NCI-H1417 treated with DMSO at 0.1 percent for 48 hours (cell line): ENCODE results near the gene MYH7.
"Not testable (repeated sequence)": the region's sequence is repeated elsewhere in the genome, so short reads cannot be mapped to it uniquely, and the experiment has no call there.

Experiments used
- DNase-seq: peaks from one replicate; lab custom pipeline; 2025; lab: John Stamatoyannopoulos, UW

MYH7 gene

GRCh38 chr14:23386266-23386657 lies 49.2 kb downstream of the MYH7 start:
- DNase-seq: not testable (repeated sequence)

DNA sequence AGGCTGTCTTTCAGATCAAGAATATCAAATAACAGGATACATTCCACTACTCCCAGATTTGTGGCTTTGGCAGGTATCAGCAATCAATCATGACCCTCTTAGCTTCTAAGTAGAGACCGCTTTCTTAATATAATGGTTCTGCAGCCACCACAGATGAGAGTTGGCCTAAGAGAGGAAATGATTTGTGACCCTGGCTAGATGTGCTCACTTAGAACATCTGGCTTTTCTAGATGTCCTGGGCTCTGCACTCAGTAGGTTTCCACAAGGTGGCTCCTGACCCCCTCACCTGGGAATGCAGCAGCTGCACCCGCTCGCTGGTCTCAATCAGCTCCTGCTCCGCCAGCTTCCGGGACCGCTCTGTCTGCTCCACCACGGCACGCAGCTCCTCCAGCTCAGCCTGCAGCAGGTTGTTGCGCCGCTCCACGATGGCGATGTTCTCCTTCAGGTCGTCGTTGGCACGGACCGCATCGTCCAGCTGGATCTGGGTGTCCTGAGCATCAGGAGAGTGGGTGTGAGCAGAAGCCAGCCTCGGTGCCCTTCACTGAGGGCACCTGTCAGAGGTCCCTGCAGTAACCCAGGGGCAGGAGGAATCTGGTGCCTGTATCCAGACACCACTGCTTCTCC lies 49.7 kb downstream of the MYH7 start:
- DNase-seq: no peak

DNA sequence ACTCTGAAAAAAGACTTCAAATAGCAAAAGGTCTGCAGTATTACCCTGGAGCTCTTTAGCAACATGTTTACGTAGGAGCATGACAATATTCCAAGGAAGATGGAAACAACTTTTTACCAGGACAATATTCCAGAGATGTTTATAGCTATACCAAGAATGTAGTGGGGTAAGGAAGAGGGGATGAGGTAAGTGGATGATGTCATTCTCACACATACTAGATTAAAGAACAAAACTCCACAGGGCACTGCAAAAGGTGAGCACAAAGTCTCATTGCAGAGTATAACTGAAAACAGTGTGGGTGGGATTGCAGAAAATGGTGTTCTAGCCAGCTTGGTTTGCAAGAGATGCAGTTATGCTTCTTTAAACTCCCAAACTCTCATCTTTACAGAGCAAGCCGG lies 50.2 kb downstream of the MYH7 start:
- DNase-seq: no peak

DNA sequence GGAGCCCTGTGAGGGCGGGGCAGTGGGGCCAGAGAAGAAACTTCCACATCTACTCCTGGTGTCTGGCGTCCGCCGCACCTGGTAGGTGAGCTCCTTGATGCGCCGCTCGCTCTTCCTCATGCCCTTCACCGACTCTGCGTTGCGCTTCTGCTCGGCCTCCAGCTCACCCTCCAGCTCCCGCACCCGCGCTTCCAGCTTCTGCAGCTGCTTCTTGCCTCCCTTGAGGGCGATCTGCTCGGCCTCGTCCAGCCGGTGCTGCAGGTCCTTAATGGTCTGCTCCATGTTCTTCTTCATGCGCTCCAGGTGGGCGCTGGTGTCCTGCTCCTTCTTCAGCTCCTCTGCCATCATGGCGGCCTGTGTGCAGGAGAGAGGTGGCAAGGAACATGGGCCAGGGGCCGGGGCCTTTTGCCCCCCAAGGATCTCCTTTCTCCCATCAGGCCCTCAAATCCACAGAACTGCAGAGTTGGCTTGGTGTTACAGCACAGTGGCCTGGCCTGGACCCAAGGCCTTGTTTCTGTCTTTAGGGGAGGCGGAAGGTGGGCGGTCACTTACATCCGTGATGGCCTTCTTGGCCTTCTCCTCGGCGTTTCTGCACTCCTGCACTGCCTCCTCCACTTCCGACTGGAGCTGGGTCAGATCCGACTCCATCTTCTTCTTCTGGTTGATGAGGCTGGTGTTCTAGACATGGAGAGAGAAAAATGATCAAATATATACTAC lies 50.9 kb downstream of the MYH7 start:
- DNase-seq: no peak

- DNase-seq: no peak
Observed at GRCh38 chr14:23382731-23383440, 52.6 kb downstream of the MYH7 start.

GRCh38 chr14:23382276-23382675 lies 53.2 kb downstream of the MYH7 start:
- no peak for DNase-seq

- DNase-seq: no peak
Observed at GRCh38 chr14:23381871-23382270, 53.6 kb downstream of the MYH7 start.

DNA sequence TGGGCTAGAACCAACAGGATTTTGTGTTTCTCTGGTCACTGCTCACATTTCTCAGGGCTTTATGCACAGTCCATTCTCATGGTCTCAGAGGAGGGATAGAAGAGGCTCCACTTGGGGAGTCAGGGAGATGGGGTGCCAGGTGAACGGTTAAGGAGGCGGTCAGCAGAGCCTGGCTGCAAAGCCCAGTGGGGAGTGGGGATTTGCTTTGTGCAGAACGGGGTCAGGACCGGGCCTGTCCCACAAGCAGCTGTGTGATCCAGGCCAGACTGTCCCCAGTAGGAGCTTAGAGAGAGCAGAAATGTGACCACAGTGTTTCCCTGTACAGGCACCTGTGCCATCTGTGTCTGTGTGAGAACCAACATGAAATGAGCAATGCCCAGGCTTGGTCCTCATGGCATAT lies 54.5 kb downstream of the MYH7 start:
- no peak for DNase-seq

- DNase-seq: no peak
Observed at GRCh38 chr14:23380197-23380914, 55.1 kb downstream of the MYH7 start.

DNA sequence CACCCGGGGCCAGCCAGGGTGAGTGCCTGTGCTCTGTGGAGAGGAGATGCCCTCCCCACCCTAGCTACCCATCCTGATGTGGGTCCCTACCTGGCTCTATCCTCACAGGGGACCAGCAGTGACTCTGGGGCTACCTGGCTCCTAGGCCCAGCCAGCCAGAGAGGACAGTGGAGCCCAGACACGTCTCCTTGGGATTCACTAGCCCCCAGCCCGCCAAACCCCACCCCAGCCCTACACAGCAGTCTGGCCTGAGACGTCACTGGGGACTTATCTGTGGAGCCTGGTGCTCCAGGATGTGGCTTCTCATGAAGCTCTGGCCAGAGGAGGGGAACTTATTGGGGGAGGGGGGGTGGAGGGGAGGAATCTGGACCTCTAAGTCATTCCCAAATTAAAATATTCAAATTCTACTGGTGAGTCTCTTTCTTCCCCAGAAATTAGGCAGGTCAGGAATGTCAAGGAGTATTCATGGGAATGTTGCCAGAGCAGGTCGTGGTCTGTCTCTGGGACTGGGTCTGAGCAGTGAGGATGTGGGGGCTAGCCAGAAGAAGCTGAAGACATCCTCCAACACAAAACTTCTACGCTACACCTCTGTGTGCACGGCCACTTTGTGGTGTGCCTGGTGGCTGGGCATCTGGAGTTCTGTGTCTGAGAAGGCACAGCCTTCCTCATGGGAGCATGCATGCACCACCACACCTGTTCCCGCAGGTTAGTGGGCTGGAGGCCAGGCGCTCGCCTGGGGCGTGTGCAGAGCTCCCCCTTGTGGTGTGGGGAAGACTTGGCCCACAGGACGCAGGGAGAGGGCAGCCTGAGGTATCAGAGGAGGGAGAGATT lies 55.9 kb downstream of the MYH7 start:
- DNase-seq: no peak

- DNase-seq: no peak
Observed at GRCh38 chr14:23378612-23379220, 56.7 kb downstream of the MYH7 start.

- no peak for DNase-seq
Observed at GRCh38 chr14:23377573-23378563, 57.6 kb downstream of the MYH7 start.

- no peak for DNase-seq
Observed at GRCh38 chr14:23377198-23377550, 58.3 kb downstream of the MYH7 start.

DNA sequence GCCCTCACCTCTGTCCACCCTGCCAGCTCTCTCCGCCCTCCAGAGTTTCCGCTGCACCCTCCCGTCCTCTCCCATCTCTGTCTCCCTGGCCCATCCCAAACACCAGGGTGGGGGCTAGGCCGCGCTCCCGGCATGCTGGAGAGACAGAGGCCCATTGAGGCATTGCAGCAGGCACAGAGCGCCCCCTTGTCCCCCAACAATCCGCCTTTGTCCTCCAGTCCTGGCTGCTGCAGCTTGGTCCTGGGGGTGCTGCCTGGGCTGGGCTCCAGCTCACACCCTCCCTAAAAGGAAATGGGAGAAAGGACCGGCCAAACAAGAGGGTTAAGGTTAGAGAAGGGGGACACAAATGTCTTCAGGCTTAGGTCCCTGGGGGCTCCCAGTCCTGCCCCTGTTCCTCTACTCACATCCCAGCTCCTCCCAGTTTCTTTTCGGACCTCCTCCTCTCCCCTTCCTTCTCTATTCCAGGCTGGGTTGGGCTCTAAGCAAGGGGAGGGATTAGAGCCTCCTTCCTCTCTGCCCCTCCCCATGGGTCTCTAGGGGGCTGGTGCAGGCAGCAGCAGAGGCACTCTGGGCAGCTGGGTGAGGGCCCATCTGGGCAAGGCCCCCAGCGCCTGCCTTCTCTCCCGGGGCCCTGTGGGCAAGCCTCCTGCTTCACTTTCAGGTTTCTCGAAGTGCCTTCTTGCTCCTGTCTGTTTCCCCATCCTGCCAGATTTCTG lies 58.8 kb downstream of the MYH7 start, which contains the start of gene CMTM5:
Gene CMTM5, plus strand, starts transcription at position 565 of the 716 bp plus-strand sequence. CDS start 206 bp downstream, outside the sequence.
- no peak for DNase-seq

DNA sequence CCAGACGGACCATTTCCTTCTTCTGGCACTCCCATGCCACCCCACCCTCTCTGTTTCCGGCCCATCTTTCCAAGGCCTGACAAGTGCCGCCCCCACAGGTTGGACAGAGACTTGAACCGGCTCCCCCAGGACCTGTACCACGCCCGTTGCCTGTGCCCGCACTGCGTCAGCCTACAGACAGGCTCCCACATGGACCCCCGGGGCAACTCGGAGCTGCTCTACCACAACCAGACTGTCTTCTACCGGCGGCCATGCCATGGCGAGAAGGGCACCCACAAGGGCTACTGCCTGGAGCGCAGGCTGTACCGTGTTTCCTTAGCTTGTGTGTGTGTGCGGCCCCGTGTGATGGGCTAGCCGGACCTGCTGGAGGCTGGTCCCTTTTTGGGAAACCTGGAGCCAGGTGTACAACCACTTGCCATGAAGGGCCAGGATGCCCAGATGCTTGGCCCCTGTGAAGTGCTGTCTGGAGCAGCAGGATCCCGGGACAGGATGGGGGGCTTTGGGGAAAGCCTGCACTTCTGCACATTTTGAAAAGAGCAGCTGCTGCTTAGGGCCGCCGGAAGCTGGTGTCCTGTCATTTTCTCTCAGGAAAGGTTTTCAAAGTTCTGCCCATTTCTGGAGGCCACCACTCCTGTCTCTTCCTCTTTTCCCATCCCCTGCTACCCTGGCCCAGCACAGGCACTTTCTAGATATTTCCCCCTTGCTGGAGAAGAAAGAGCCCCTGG lies 59.8 kb downstream of the MYH7 start:
- DNase-seq: no peak

- DNase-seq: no peak
Observed at GRCh38 chr14:23373041-23373440, 62.4 kb downstream of the MYH7 start.

DNA sequence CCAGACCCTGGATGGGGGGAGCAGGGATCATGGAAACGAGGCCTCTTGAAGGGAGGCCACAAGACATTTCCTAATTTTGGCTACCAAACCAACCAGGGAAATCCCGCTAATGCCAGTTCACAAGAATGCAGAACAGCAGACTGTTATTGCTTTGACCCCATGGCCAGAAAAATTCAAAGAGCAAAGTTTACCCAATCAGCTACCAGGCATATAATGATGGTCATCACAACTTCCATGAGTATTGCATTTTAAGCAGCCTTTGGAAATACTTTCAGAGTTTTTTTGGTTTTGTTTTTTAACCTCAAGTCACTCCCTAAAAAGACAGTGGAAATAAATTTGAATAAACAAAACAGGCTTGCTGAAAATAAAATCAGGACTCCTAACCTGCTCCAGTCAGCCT lies 63.0 kb downstream of the MYH7 start, which contains the start of gene IL25:
Gene IL25, plus strand, starts transcription at position 301 of the 400 bp plus-strand sequence.
- no peak for DNase-seq

DNA sequence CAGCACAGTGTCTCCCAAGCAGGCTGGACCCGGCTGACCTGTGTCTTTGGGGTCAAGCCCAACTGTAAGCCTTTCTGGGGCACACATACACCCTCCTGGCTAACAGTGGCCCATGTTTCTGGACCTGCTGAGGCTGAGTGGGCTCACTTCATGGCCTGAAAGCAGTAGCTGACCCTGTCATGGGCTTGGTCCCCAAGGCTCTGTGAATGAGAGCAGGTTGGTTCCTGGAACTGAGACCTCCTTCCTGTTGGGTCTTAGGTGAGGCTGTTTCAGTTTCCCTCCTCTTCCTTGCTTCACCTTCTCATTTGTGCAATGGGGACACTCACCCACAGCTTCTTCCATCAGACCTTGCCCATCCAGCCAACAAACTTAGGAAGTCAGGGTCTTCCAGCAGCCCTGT lies 63.6 kb downstream of the MYH7 start:
- DNase-seq: no peak

GRCh38 chr14:23370221-23370620 lies 65.2 kb downstream of the MYH7 start:
- no peak for DNase-seq
